ENCODE measurements around the gene UGT2B17.
"Not testable (repeated sequence)": the region's sequence is repeated elsewhere in the genome, so short reads cannot be mapped to it uniquely, and the experiment has no call there.

DNA sequence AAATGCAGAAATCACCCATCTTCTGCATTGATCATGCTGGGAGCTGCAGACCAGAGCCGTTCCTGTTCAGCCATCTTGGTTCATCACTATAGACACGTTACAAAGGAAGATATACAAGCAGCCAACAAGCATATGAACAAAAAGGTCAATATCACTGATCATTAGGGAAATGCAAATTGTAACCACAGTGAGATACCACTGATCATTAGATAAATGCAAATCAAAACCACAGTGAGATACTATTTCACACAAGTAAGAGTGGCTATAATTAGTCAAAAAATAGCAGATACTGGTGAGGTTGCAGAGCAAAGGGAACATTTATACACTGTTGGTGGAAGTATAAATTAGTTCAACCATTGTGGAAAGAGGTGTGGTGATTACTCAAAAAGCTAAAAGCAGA, 46.6 kb upstream of the UGT2B17 start:
- TF ChIP-seq, protein P1, sequence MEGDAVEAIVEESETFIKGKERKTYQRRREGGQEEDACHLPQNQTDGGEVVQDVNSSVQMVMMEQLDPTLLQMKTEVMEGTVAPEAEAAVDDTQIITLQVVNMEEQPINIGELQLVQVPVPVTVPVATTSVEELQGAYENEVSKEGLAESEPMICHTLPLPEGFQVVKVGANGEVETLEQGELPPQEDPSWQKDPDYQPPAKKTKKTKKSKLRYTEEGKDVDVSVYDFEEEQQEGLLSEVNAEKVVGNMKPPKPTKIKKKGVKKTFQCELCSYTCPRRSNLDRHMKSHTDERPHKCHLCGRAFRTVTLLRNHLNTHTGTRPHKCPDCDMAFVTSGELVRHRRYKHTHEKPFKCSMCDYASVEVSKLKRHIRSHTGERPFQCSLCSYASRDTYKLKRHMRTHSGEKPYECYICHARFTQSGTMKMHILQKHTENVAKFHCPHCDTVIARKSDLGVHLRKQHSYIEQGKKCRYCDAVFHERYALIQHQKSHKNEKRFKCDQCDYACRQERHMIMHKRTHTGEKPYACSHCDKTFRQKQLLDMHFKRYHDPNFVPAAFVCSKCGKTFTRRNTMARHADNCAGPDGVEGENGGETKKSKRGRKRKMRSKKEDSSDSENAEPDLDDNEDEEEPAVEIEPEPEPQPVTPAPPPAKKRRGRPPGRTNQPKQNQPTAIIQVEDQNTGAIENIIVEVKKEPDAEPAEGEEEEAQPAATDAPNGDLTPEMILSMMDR (IDR thresholded peaks at IDR 0.05; ENCODE audit: insufficient read depth, low read length), result not testable (repeated sequence)
- not testable (repeated sequence) for TF ChIP-seq POLR2AphosphoS5 (IDR thresholded peaks at IDR 0.05; ENCODE audit: low read depth); SPI1 (IDR thresholded peaks at IDR 0.05; ENCODE audit: borderline replicate concordance, low read depth); GABPA (IDR thresholded peaks at IDR 0.05; ENCODE audit: low read depth)
- TF ChIP-seq, protein P2, sequence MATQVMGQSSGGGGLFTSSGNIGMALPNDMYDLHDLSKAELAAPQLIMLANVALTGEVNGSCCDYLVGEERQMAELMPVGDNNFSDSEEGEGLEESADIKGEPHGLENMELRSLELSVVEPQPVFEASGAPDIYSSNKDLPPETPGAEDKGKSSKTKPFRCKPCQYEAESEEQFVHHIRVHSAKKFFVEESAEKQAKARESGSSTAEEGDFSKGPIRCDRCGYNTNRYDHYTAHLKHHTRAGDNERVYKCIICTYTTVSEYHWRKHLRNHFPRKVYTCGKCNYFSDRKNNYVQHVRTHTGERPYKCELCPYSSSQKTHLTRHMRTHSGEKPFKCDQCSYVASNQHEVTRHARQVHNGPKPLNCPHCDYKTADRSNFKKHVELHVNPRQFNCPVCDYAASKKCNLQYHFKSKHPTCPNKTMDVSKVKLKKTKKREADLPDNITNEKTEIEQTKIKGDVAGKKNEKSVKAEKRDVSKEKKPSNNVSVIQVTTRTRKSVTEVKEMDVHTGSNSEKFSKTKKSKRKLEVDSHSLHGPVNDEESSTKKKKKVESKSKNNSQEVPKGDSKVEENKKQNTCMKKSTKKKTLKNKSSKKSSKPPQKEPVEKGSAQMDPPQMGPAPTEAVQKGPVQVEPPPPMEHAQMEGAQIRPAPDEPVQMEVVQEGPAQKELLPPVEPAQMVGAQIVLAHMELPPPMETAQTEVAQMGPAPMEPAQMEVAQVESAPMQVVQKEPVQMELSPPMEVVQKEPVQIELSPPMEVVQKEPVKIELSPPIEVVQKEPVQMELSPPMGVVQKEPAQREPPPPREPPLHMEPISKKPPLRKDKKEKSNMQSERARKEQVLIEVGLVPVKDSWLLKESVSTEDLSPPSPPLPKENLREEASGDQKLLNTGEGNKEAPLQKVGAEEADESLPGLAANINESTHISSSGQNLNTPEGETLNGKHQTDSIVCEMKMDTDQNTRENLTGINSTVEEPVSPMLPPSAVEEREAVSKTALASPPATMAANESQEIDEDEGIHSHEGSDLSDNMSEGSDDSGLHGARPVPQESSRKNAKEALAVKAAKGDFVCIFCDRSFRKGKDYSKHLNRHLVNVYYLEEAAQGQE (IDR thresholded peaks at IDR 0.05; ENCODE audit: insufficient replicate concordance, low read depth), result not testable (repeated sequence)

Measured in HL-60 (cell line).